ENCODE data around the gene TCEAL1.

Gene TCEAL1

DNA sequence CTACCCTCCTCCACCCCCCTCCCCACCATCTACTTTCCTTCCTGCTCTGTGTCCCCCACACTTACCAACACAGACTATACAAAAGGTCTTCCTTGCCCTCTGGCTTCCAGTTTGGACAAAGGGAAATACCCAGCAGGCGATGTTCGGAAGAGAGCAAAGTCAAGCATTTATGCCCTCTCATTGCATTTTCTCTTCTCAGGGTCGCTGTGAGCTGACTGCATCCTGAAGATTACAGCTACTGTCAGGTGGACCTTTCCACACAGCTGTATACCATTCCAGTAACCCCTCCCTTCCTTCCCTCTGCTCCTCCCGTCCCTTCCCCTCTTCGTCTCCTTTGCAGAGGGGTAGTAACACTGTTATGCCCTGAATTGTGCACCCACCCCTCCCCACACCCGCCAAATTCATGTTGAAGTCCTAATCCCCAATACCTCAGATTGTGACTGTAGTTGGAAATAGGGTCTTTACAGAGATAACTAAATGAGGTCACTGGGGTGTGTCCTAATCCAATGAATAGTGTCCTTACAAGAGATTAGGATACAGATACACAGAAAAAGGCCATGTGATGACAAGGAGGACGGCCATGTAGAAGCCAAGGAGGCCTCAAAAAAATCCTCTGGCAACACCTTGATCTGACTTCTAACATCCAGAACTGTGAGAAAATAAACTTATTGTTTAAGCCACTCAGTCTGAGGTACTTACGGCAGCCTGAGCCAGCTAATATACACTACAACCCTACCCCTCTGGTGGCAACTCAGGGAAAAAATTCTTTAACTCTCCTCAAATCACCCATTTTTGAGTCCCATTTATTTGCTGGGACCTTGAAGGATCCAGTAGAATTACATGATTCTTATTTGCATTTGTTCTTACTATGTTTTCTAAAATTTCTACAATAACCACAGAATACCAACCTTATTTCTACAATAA lies 46.0 kb downstream of the TCEAL1 start:
- TF ChIP-seq, protein P1, sequence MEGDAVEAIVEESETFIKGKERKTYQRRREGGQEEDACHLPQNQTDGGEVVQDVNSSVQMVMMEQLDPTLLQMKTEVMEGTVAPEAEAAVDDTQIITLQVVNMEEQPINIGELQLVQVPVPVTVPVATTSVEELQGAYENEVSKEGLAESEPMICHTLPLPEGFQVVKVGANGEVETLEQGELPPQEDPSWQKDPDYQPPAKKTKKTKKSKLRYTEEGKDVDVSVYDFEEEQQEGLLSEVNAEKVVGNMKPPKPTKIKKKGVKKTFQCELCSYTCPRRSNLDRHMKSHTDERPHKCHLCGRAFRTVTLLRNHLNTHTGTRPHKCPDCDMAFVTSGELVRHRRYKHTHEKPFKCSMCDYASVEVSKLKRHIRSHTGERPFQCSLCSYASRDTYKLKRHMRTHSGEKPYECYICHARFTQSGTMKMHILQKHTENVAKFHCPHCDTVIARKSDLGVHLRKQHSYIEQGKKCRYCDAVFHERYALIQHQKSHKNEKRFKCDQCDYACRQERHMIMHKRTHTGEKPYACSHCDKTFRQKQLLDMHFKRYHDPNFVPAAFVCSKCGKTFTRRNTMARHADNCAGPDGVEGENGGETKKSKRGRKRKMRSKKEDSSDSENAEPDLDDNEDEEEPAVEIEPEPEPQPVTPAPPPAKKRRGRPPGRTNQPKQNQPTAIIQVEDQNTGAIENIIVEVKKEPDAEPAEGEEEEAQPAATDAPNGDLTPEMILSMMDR (IDR thresholded peaks at IDR 0.05; ENCODE audit: borderline replicate concordance, insufficient read depth, low read depth, low read length) = no peak
- no peak overlapping the region for H3K4me3 ChIP-seq (ENCODE audit: low read depth, low read length)

DNA sequence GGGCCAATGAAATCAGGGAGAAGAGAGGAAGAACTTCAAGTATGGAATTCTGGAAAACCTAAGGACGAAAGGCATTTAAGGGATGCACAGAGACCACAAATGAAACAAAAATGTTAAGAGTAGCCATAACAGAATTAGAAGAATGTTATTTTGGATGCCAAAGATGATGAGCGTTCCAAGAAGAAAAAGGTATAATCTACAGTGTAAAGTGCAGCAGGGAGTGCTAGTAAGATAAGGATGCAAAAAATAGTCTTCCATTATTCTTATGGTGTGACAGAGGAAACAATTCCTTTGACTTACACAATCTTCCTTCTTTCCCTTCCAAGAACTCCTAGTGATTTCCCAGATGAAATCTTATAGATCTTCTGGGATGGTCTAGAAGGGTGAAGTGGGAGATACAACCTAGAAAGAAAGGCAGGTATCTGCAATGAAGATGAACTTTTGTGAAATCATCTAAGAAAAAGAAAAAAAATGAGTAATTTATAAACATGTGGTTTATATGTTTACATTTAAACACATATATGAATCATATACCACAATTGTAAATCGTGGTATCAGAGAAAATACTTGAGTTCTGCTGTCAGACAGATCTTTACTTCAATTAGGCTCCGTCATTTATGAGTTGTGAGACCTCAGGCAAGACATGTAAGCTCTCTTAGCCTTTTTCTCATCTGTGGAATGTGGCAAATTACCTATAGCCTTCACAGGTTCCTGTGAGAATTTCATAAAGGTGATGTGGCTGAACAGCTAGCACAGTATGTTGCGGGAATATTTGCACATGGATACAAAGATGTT lies 49.6 kb downstream of the TCEAL1 start:
- TF ChIP-seq, protein P1 (IDR thresholded peaks at IDR 0.05; ENCODE audit: borderline replicate concordance, insufficient read depth, low read depth, low read length) = no peak
- no peak overlapping the region for H3K4me3 ChIP-seq (ENCODE audit: low read depth, low read length)
